Neural crest cell (in vitro differentiated cells): Measurements from ENCODE around the gene FAM81A. TPM values are rescaled to one million over a fixed set of nuclear protein-coding genes. Genes with fewer than 3 reads are reported as not detected.

Experiments
- DNase-seq: peaks from one replicate; pipeline ENCODE4 v3.0.0; 2021; ENCODE audit warnings: low read depth, mixed read lengths, low spot score
- H3K27ac Mint-ChIP-seq: one replicate; pipeline ENCODE4 v1.8.0; 2021; ENCODE audit warnings: mild to moderate bottlenecking, mixed read lengths; ENCODE audit not compliant: unreplicated experiment
- H3K27me3 Mint-ChIP-seq: 2 replicates; pipeline ENCODE4 v1.8.0; 2021; ENCODE audit warnings: low read depth, mild to moderate bottlenecking, mixed read lengths
- H3K36me3 Mint-ChIP-seq: 2 replicates; pipeline ENCODE4 v1.8.0; 2021; ENCODE audit warnings: low read depth, mild to moderate bottlenecking, mixed read lengths
- H3K4me1 Mint-ChIP-seq: 2 replicates; pipeline ENCODE4 v1.8.0; 2021; ENCODE audit warnings: mixed read lengths
- H3K4me3 Mint-ChIP-seq: one replicate; pipeline ENCODE4 v1.8.0; 2021; ENCODE audit warnings: mild to moderate bottlenecking, mixed read lengths
- H3K9me3 Mint-ChIP-seq: 2 replicates; pipeline ENCODE4 v1.8.0; 2021; ENCODE audit warnings: mixed read lengths
- total RNA-seq: library from RNA; stranded (reverse); gene quantifications from 2 replicates; pipeline ENCODE4 v1.2.1, GENCODE V29; 2021
- TF ChIP-seq, protein P1 (sequence below): fragments of 200-600 bp; sonication (generic); conservative IDR thresholded peaks from 2 replicates; pipeline ENCODE4 v1.5.0; 2021; ENCODE audit warnings: antibody characterized with exemption, mild to moderate bottlenecking

FAM81A gene
- total RNA-seq, 1 donor from 2014 or later: 4.2 TPM

DNA sequence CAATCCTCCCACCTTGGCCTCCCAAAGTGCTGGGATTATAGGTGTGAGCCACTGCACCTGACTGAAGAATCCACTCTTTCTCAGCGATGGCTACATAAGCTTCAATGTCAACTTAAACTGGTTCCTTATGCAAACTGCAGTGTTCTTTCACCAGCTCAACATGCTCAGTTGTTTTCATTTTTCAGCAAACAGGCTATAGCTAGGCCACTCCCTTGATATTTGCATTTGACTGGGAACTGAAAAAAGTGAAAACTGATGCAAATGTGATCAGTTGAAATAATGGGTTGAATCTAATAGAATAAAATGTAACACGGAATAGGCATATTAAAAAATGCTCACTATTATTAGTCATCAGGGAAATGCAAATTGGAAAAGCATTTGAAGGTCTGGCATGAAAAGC lies 99.4 kb downstream of the FAM81A start:
- Mint-ChIP-seq H3K9me3 (no peaks in the 10 kb centered on the region), H3K27ac (no peak overlapping the region), H3K4me1 (peaks cover 5% of the 10 kb centered on the region), H3K27me3 (peaks cover 9% of the 10 kb centered on the region), H3K4me3 (no peak overlapping the region), H3K36me3 (no peaks in the 10 kb centered on the region)
- TF ChIP-seq, protein P1, sequence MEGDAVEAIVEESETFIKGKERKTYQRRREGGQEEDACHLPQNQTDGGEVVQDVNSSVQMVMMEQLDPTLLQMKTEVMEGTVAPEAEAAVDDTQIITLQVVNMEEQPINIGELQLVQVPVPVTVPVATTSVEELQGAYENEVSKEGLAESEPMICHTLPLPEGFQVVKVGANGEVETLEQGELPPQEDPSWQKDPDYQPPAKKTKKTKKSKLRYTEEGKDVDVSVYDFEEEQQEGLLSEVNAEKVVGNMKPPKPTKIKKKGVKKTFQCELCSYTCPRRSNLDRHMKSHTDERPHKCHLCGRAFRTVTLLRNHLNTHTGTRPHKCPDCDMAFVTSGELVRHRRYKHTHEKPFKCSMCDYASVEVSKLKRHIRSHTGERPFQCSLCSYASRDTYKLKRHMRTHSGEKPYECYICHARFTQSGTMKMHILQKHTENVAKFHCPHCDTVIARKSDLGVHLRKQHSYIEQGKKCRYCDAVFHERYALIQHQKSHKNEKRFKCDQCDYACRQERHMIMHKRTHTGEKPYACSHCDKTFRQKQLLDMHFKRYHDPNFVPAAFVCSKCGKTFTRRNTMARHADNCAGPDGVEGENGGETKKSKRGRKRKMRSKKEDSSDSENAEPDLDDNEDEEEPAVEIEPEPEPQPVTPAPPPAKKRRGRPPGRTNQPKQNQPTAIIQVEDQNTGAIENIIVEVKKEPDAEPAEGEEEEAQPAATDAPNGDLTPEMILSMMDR: no peak
- no peak for DNase-seq

DNA sequence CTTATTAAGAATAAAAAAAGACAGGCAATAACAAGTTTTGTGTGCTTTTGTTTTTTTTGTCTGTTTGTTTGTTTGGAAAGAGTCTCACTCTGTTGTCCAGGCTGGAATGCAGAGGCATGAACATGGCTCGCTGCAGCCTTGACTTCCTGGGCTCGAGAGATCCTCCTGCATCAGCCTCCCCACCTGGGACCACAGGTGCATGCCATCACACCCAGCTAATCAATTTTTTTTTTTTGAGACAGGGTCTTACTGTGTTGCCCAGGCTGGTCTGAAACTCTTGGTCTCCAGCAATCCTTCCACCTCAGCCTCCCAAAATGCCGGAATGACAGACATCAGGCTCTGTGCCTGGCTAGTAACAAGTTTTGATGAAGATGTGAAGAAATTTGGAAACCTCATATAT lies 100.5 kb downstream of the FAM81A start:
- H3K9me3 Mint-ChIP-seq: no peaks in the 10 kb centered on the region
- no peaks in the 10 kb centered on the region for H3K36me3 Mint-ChIP-seq
- TF ChIP-seq, protein P1: no peak
- no peak overlapping the region for H3K27ac Mint-ChIP-seq
- no peaks in the 10 kb centered on the region for H3K4me1 Mint-ChIP-seq
- H3K27me3 Mint-ChIP-seq: peaks cover 9% of the 10 kb centered on the region
- DNase-seq: no peak
- no peak overlapping the region for H3K4me3 Mint-ChIP-seq

DNA sequence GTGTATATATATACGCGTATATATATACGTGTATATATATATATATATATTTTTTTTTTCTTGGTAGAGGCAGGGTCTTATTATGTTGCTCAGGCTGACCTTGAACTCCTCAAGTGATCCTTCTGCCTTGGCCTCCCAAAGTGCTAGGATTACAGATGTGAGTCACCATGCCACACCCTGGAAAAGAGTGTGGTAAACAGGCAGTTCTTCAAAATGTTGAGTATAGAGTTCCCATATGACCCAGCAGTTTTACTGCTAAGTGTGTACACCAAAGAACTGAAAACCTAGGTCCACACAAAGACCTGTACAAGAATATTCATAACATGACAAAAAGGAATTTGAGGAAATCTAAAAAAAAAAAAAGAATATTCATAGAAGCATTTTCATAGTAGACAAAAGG lies 101.8 kb downstream of the FAM81A start:
- Mint-ChIP-seq H3K4me1 (no peaks in the 10 kb centered on the region), H3K4me3 (no peak overlapping the region), H3K9me3 (no peaks in the 10 kb centered on the region), H3K27me3 (peaks cover 11% of the 10 kb centered on the region), H3K36me3 (no peaks in the 10 kb centered on the region), H3K27ac (no peak overlapping the region)
- DNase-seq: no peak
- TF ChIP-seq, protein P1: no peak

DNA sequence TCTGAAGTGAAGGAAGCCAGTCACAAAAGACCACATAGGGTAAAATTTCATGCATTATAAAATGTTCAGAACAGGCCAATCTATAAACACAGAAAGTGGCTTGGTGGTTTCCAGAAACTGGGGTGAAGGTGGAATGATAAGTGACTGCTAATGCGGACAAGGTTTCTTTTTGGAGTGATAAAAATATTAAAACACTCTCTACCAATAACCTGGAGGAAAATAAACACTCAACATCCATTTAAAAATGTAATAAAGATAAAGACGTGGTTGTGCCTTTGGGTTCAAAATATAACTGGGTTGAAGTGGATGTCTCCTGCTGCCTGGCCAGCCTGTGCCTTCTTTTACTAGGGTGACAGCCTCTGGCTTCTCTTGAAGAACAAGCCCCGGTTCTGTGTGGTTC lies 102.7 kb downstream of the FAM81A start:
- Mint-ChIP-seq H3K27me3 (peaks cover 11% of the 10 kb centered on the region), H3K4me3 (no peak overlapping the region), H3K4me1 (no peaks in the 10 kb centered on the region), H3K9me3 (no peaks in the 10 kb centered on the region), H3K27ac (no peak overlapping the region), H3K36me3 (no peaks in the 10 kb centered on the region)
- TF ChIP-seq, protein P1: no peak
- no peak for DNase-seq

DNA sequence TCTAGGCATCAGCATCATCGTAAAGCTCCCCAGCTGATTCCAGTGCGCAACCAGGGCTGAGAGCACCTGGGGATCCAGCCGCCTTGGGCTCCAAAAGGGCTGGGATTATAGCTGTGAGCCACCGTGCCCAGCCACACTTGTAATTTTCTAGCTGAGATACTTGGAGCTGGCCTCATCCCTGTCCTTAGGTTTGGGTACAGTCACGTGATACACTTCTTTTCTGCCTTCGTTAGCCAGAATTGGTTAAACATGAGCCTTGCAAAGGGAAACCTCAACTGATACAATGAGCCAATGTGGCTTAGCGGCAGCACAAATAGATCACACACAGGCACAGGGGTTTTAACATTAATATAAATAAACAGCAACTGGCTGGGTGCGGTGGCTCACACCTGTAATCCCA lies 103.8 kb downstream of the FAM81A start:
- no peak overlapping the region for H3K27ac Mint-ChIP-seq
- H3K36me3 Mint-ChIP-seq: no peaks in the 10 kb centered on the region
- no peaks in the 10 kb centered on the region for H3K4me1 Mint-ChIP-seq
- no peak for DNase-seq
- peaks cover 6% of the 10 kb centered on the region for H3K27me3 Mint-ChIP-seq
- no peak overlapping the region for H3K4me3 Mint-ChIP-seq
- H3K9me3 Mint-ChIP-seq: no peaks in the 10 kb centered on the region
- TF ChIP-seq, protein P1: no peak
